B cell (primary cell): ENCODE data around the gene NDEL1. TPM values are rescaled to one million over a fixed set of nuclear protein-coding genes. Genes with fewer than 3 reads are reported as not detected.

Experiments
- ATAC-seq: fragments of 200-7000 bp; cut with Tn5 transposase; one replicate; pipeline ENCODE4 v1.10.0; 2021; ENCODE audit warnings: low read depth, mild to moderate bottlenecking, moderate number of reproducible peaks, moderate library complexity
- CTCF ChIA-PET: fragments of 350-600 bp; sonication (Branson Sonifier 250); formaldehyde crosslinking; loops from one replicate; lab custom pipeline; 2021; ENCODE audit warnings: antibody characterized with exemption, inconsistent platforms; lab: Charles Lee
- POLR2A ChIA-PET: fragments of 350-600 bp; sonication (Branson Sonifier 250); formaldehyde crosslinking; loops from one replicate; lab custom pipeline; 2021; ENCODE audit warnings: antibody characterized with exemption; lab: Charles Lee
- DNase-seq: peaks from one replicate; pipeline ENCODE4 v3.0.0; 2013
- H2AFZ ChIP-seq: 2 replicates; pipeline ENCODE4 v1.6.1; 2012; ENCODE audit warnings: mild to moderate bottlenecking, low read depth, low read length; ENCODE audit not compliant: insufficient read depth, poor library complexity, severe bottlenecking
- H3K27ac ChIP-seq, 2 donors: 1 replicate in 1 of 2; 2 replicates in 1 of 2; pipeline ENCODE4 v1.5.1; 2012 to 2013; ENCODE audit warnings: low read length in 2 of 2, mild to moderate bottlenecking in 2 of 2, moderate library complexity in 1 of 2
- H3K27me3 ChIP-seq, 4 experiments: fragments of 200-600 bp in 1 of 4; sonication (generic) in 1 of 4; replicated peaks in 1 of 4; 1 replicate in 2 of 4; 2 replicates in 2 of 4; pipeline versions ENCODE4 v1.6.1 to v1.7.0; 2013 to 2016; ENCODE audit warnings: low read length in 3 of 4, mild to moderate bottlenecking in 2 of 4, mixed read lengths in 1 of 4, moderate library complexity in 1 of 4; ENCODE audit not compliant: insufficient read depth in 4 of 4, control insufficient read depth in 3 of 4; ENCODE audit errors: control extremely low read depth in 1 of 4
- H3K36me3 ChIP-seq, 2 experiments: replicated peaks in 1 of 2; 1 replicate in 1 of 2; 2 replicates in 1 of 2; pipeline versions ENCODE4 v1.6.1 to v1.7.1; 2013; ENCODE audit warnings: low read length in 1 of 2; ENCODE audit not compliant: insufficient read depth in 2 of 2, control insufficient read depth in 1 of 2; ENCODE audit errors: control extremely low read depth in 1 of 2, extremely low read depth in 1 of 2
- H3K4me1 ChIP-seq, 2 donors: fragments of 200-600 bp in 1 of 2; sonication (generic) in 1 of 2; 1 replicate in 1 of 2; 2 replicates in 1 of 2; pipeline versions ENCODE4 v1.5.1 to v1.6.1; 2013 to 2017; ENCODE audit warnings: low read length in 2 of 2; ENCODE audit not compliant: control insufficient read depth in 2 of 2, insufficient read depth in 2 of 2
- H3K4me2 ChIP-seq: replicated peaks from 2 replicates; pipeline ENCODE3; 2012; ENCODE audit warnings: mild to moderate bottlenecking, low read depth, low read length; ENCODE audit not compliant: poor library complexity, severe bottlenecking
- H3K4me3 ChIP-seq, 5 experiments: fragments of 200-600 bp in 1 of 5; sonication (generic) in 1 of 5; 1 replicate in 3 of 5; 2 replicates in 2 of 5; pipeline versions ENCODE4 v1.5.1 to v1.7.0; 2011 to 2016; ENCODE audit warnings: low read length in 4 of 5, mild to moderate bottlenecking in 4 of 5, low read depth in 2 of 5, control low read depth in 1 of 5, moderate library complexity in 1 of 5; ENCODE audit not compliant: insufficient read depth in 1 of 5; ENCODE audit errors: control extremely low read depth in 1 of 5, extremely low read depth in 1 of 5
- H3K79me2 ChIP-seq: fragments of 200-600 bp; sonication (generic); one replicate; pipeline ENCODE4 v1.6.0; 2016; ENCODE audit warnings: low read length; ENCODE audit not compliant: control insufficient read depth, insufficient read depth
- H3K9ac ChIP-seq: fragments of 200-600 bp; sonication (generic); 2 replicates; pipeline ENCODE4 v1.6.1; 2017; ENCODE audit warnings: mild to moderate bottlenecking, low read length, moderate library complexity
- H3K9me3 ChIP-seq, 3 donors: one replicate each; pipeline versions ENCODE4 v1.6.1 to v1.7.1; 2013; ENCODE audit warnings: low read length in 2 of 3; ENCODE audit not compliant: control insufficient read depth in 2 of 3, insufficient read depth in 1 of 3; ENCODE audit errors: control extremely low read depth in 1 of 3
- H4K20me1 ChIP-seq: 2 replicates; pipeline ENCODE4 v1.6.0; 2012; ENCODE audit warnings: mild to moderate bottlenecking, low read length; ENCODE audit not compliant: insufficient read depth, control insufficient read depth, poor library complexity, severe bottlenecking
- H3K27ac Mint-ChIP-seq: one replicate; pipeline ENCODE4 v1.8.0; 2021; ENCODE audit warnings: mixed read lengths
- H3K27me3 Mint-ChIP-seq: one replicate; pipeline ENCODE4 v1.8.0; 2021; ENCODE audit warnings: mixed read lengths
- H3K4me1 Mint-ChIP-seq: one replicate; pipeline ENCODE4 v1.8.0; 2021; ENCODE audit warnings: mixed read lengths
- H3K4me3 Mint-ChIP-seq: one replicate; pipeline ENCODE4 v1.8.0; 2021; ENCODE audit warnings: mixed read lengths
- H3K9me3 Mint-ChIP-seq: one replicate; pipeline ENCODE4 v1.8.0; 2022; ENCODE audit warnings: mixed read lengths; ENCODE audit not compliant: insufficient read depth
- EZH2 ChIP-seq: IDR thresholded peaks from 2 replicates; pipeline ENCODE4 v1.6.1; 2012; ENCODE audit warnings: borderline replicate concordance, low read depth, mild to moderate bottlenecking, moderate library complexity, low read length; ENCODE audit not compliant: insufficient read depth, poor library complexity, severe bottlenecking
- WGBS: methylation state at CpG from one replicate; pipeline ENCODE4 v1.1.5; 2013; ENCODE audit warnings: missing lambda C conversion rate; ENCODE audit not compliant: insufficient coverage; 5-methylcytosine and 5-hydroxymethylcytosine counted together
- intact Hi-C: fragments of 100-400 bp; cut with micrococcal nuclease; formaldehyde crosslinking; loops from one replicate; pipeline ENCODE4 v1.10.0; 2022
- polyA plus RNA-seq: library from polyadenylated mRNA; depleted of rRNA; stranded (reverse); fragments of >200 nt; gene quantifications from 2 replicates; pipeline ENCODE4 v1.2.3, GENCODE V29; 2012
- total RNA-seq, 2 donors: library from RNA; stranded (reverse); fragments of 120-200 nt in 1 of 2; gene quantifications; 1 replicate in 1 of 2; 2 replicates in 1 of 2; pipeline versions ENCODE4 v1.2.3 to v1.2.4, GENCODE V29; 2013 to 2022
- TF ChIP-seq, protein P1 (sequence below): fragments of 200-600 bp; IDR thresholded peaks from one replicate; pipeline ENCODE4 v1.8.0; 2022; ENCODE audit warnings: antibody characterized with exemption, mild to moderate bottlenecking

Gene NDEL1
- total and polyA plus RNA-seq, 2 donors (not counting 1 experiment from before 2014, with no cell fraction given): 30.2 to 108 TPM

DNA sequence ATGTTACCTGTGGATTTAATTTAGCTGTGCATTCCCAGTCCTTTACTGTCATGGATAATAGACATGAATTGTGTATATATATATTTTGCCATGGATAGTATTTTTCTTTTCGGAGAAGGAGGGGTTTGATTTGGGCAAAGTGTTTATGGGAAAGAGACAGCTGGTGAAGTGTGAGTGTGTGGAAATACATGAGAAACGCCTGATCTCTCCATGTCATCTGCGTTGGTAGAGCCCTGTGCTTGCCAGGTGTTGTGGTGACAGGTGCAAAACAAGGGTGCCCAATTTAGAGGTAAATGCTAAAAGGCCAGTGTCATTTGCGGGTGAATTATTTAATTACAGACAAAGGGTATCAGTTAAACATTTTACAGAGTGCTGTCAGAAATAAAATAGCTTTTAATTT lies 23.4 kb downstream of the NDEL1 start:
- DNase-seq (no peak), ATAC-seq (no peak)
- Histone ChIP-seq H3K4me2 (no peak overlapping the region), H3K4me3 (no peak overlapping the region), H3K9me3 (no peaks in the 10 kb centered on the region), H3K36me3 (peaks cover 10 to 85% of the 10 kb centered on the region in 2 experiments), H3K27ac (no peak overlapping the region), H3K79me2 (peaks cover 46% of the 10 kb centered on the region), H2AFZ (no peak overlapping the region), H4K20me1 (peaks cover 57% of the 10 kb centered on the region), H3K4me1 (no peaks in the 10 kb centered on the region), H3K27me3 (no peaks in the 10 kb centered on the region), H3K9ac (no peak overlapping the region)
- Mint-ChIP-seq H3K27ac (no peak overlapping the region), H3K9me3 (no peaks in the 10 kb centered on the region), H3K27me3 (no peaks in the 10 kb centered on the region), H3K4me3 (no peak overlapping the region), H3K4me1 (no peaks in the 10 kb centered on the region)
- ChIA-PET CTCF (interaction anchor here (2.0 kb wide), 1 partner anchor 287 kb away, joined by 5 read pairs; no protein-coding TSS in a partner anchor), POLR2A (no interaction called here)
- 100% methylated on average over 3 of the region's 4 CpGs for WGBS
- intact Hi-C loops: no loop called here
- TF ChIP-seq, protein P1, sequence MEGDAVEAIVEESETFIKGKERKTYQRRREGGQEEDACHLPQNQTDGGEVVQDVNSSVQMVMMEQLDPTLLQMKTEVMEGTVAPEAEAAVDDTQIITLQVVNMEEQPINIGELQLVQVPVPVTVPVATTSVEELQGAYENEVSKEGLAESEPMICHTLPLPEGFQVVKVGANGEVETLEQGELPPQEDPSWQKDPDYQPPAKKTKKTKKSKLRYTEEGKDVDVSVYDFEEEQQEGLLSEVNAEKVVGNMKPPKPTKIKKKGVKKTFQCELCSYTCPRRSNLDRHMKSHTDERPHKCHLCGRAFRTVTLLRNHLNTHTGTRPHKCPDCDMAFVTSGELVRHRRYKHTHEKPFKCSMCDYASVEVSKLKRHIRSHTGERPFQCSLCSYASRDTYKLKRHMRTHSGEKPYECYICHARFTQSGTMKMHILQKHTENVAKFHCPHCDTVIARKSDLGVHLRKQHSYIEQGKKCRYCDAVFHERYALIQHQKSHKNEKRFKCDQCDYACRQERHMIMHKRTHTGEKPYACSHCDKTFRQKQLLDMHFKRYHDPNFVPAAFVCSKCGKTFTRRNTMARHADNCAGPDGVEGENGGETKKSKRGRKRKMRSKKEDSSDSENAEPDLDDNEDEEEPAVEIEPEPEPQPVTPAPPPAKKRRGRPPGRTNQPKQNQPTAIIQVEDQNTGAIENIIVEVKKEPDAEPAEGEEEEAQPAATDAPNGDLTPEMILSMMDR: no peak

DNA sequence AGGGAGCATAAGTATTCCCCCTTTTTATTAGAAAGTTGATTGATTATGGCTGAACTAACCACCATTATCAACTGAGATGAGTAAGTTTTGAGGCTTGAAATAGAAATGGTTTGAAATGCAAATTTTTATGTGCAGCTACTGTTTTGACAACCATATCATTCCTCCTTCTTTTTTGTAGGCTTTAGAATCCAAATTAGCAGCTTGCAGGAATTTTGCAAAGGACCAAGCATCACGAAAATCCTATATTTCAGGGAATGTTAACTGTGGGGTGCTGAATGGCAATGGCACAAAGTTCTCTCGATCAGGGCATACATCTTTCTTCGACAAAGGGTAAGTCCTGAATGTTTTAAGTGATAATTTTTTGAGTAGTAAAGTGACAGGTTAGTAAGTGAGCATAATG lies 24.1 kb downstream of the NDEL1 start:
- Histone ChIP-seq H3K36me3 (peaks cover 10 to 87% of the 10 kb centered on the region in 2 experiments), H3K79me2 (peaks cover 53% of the 10 kb centered on the region), H3K27ac (no peak overlapping the region), H3K9ac (no peak overlapping the region), H3K4me3 (no peak overlapping the region), H4K20me1 (peaks cover 62% of the 10 kb centered on the region), H3K27me3 (no peaks in the 10 kb centered on the region), H3K4me1 (no peaks in the 10 kb centered on the region), H2AFZ (no peak overlapping the region), H3K9me3 (no peaks in the 10 kb centered on the region), H3K4me2 (no peak overlapping the region)
- WGBS: 94% methylated on average over 3 of the region's 3 CpGs
- DNase-seq (no peak), ATAC-seq (no peak)
- Mint-ChIP-seq H3K27me3 (no peaks in the 10 kb centered on the region), H3K9me3 (no peaks in the 10 kb centered on the region), H3K27ac (no peak overlapping the region), H3K4me3 (no peak overlapping the region), H3K4me1 (no peaks in the 10 kb centered on the region)
- intact Hi-C loops: no loop called here
- TF ChIP-seq EZH2: no peak
- TF ChIP-seq, protein P1: no peak
- ChIA-PET POLR2A (no interaction called here), CTCF (interaction anchor here (2.0 kb wide), 1 partner anchor 287 kb away, joined by 5 read pairs; no protein-coding TSS in a partner anchor)
